GM13976 (cell line): Measurements from ENCODE around the gene DAPK1.

Source experiments
- DNase-seq: peaks from one replicate; pipeline ENCODE4 v3.0.0; 2012; ENCODE audit warnings: low spot score
- in situ Hi-C: fragments of 300-500 bp; cut with MboI; formaldehyde crosslinking; loops from one replicate; pipeline ENCODE4 v1.12.0; 2022; ENCODE audit warnings: low sequenced_read_pairs, mixed read lengths, inconsistent platforms; ENCODE audit not compliant: unreplicated experiment
- TF ChIP-seq, protein P1 (sequence below): IDR thresholded peaks from 2 replicates; pipeline ENCODE4 v1.5.1; 2012; ENCODE audit warnings: borderline replicate concordance, mild to moderate bottlenecking; ENCODE audit not compliant: insufficient read depth; ENCODE audit errors: extremely low read depth, missing control alignments, control extremely low read depth

The DAPK1 gene

DNA sequence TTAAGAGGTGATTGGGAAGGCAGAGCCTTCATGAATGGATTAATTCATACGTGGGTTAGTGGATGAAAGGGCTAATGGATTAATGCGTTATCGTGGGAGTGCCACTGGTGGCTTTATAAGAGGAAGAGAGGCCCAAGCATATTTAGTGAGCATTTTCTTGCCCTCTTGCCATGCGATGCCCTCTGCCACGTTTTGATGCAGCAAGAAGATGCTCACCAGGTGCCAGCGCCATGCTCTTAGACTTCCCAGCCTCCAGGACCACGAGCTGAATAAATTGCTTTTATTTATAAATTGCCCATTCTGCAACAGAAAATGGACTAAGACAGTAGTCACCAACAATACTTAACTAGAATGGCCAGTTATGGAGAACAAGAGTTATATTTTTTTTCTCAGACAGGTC is 24.2 kb downstream of the DAPK1 start:
- in situ Hi-C loops = no loop called here
- TF ChIP-seq, protein P1, sequence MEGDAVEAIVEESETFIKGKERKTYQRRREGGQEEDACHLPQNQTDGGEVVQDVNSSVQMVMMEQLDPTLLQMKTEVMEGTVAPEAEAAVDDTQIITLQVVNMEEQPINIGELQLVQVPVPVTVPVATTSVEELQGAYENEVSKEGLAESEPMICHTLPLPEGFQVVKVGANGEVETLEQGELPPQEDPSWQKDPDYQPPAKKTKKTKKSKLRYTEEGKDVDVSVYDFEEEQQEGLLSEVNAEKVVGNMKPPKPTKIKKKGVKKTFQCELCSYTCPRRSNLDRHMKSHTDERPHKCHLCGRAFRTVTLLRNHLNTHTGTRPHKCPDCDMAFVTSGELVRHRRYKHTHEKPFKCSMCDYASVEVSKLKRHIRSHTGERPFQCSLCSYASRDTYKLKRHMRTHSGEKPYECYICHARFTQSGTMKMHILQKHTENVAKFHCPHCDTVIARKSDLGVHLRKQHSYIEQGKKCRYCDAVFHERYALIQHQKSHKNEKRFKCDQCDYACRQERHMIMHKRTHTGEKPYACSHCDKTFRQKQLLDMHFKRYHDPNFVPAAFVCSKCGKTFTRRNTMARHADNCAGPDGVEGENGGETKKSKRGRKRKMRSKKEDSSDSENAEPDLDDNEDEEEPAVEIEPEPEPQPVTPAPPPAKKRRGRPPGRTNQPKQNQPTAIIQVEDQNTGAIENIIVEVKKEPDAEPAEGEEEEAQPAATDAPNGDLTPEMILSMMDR = no peak
- DNase-seq = no peak

DNA sequence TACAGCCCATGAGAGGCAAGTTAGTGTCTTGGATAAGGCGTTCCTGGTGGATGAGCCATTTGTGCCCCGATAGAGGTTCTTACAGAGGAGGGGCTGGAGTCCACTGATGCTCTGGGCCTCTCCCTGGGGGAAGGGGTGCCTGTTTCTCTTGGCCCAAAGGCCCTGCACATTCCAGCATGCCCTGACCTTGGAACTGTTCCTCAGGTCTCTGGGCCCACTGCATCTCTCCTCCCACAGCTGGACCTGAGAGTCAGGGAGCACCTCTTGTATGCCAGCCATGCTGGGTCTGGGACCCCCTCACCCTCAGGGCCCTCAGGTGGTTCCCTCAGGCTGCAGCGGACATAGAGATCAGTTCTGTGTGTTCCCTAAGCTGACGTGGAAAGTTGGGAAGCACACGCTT is 26.4 kb downstream of the DAPK1 start:
- in situ Hi-C loops = no loop called here
- TF ChIP-seq, protein P1 = no peak
- DNase-seq = no peak

DNA sequence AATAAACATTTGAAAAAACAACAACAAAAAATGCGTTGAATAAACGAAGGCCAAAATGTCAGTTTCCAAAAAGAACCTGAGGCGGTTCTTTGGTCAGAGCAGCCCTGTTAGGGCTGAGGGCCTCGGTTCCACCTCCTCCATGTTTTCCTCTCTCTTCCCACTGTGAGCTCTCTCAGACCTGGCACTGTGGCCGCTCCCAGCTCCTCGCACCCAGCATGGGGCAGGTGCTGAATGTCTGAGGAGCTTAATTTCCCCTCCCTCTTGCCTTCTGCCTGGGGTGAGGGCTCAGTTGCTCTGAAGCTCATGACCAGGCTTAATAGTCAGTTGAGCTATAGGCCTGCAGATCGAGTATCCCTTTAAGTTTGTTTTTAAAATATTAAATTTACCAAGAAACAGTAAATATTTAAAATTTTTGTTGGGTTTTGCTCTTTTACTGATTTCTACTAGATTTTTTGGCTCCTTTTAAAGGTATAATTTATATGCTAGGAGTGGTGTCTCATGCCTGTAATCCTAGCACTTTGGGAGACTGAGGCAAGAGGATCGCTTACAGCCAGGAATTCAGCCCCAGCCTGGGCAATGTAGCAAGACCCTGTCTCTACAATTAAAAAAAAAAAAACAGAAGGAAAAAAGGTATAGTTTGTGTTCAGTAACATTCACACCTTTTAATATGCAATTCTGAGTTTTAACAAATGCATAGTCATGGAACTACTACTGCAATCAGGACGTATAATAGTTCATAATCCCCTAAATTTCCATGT is 28.1 kb downstream of the DAPK1 start:
- in situ Hi-C loops = no loop called here
- TF ChIP-seq, protein P1 = no peak
- no peak for DNase-seq

DNA sequence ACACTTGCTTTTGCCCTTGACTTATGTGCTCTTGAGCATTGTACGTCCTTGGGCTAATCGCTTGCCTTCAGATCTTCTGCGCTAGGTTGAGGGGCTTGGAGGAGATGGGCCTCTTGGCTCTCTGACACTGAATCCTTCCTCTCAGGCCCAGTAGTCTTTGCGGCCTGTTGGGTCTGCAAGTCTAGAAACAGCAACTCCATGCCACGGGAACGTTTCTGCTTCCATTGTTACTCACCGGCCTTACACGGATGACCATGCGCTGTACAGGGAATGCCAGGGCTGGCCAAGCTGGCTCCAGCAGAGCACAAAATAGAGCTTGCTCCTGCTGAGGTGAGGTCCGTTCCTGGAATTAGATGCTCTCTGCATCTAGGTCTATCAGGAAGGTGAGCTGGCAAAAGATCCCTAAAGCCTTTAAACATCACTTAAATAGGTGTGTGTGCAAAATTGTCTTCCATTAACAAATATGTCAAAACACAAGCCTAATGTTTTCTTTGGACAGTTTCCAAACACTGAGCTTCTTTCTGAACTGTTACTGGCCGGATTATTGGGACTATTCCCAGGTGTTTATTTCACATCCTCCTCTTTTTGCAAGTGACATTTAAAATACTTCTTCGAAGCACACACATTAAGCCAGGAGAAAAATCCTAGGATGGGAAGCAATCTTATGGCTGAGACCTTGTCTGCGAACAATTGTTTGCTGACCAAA is 29.7 kb downstream of the DAPK1 start:
- no peak for DNase-seq
- in situ Hi-C loops = no loop called here
- TF ChIP-seq, protein P1 = no peak

DNA sequence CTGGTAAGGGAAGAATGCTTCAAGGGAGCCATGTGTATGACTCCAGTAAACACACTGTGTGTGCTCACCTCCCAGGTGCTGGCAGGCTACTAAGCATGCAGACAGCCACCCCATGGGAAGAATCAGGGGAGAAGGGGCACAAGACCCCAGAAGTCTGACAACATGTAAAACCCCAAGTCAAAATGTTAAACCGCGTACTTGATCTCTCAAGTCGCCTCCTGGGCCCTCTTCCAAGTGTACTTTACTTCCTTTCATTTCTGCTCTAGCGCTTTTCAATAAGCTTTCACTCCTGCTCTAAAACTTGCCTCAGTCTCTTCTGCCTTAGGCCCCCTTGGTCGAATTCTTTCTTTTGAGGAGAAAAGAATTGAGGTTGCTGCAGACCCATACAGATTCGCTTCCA is 31.3 kb downstream of the DAPK1 start:
- in situ Hi-C loops = no loop called here
- TF ChIP-seq, protein P1 = no peak
- no peak for DNase-seq

DNA sequence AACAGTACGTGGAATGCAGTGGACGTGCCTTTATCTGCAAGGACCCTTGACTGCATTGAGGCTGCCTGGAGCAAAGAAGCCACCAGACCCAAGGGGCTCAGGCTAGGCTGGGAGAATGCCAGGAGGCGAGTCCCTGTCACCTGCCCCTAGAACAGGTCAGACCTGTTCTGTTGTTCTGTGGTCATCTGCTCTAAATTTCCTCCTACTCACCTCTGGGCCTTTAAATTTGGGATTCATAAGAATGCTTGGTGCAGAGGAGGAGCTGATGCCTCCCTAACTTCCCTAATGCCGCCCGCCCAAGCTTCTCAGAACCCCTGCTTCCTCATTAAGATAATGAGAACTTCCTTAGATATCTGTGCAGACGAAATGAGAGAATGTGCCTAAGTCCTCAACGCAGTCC is 32.0 kb downstream of the DAPK1 start:
- TF ChIP-seq, protein P1 = no peak
- DNase-seq = no peak
- in situ Hi-C loops = no loop called here
